HTR-8/SVneo (cell line): Measurements from ENCODE around the gene KIF16B.
A peak's percentile ranks its signal among the peaks of the same experiment; 100 is the strongest.

Experiments used
- DNase-seq: peaks from one replicate; pipeline ENCODE4 v3.0.0; 2011; ENCODE audit warnings: low spot score, mixed read lengths; ENCODE audit not compliant: insufficient read length
- FAIRE-seq: peaks from 2 replicates; lab custom pipeline; 2011; peaks lifted over from hg19 to GRCh38; lab: Jason Lieb, UNC

The KIF16B gene

GRCh38 chr20:16485401-16485800, 87.8 kb downstream of the KIF16B start:
- DNase-seq = no peak
- no peak for FAIRE-seq

GRCh38 chr20:16483024-16483423, 90.2 kb downstream of the KIF16B start:
- no peak for FAIRE-seq

GRCh38 chr20:16481977-16482376, 91.3 kb downstream of the KIF16B start:
- DNase-seq (no peak), FAIRE-seq (no peak)

More at GRCh38 chr20:16483024-16483423, 90.2 kb downstream of the KIF16B start:
- DNase-seq = no peak

GRCh38 chr20:16479666-16480065, 93.6 kb downstream of the KIF16B start:
- DNase-seq (no peak), FAIRE-seq (no peak)

GRCh38 chr20:16477632-16478031, 95.6 kb downstream of the KIF16B start:
- no peak for FAIRE-seq
- DNase-seq = no peak

DNA sequence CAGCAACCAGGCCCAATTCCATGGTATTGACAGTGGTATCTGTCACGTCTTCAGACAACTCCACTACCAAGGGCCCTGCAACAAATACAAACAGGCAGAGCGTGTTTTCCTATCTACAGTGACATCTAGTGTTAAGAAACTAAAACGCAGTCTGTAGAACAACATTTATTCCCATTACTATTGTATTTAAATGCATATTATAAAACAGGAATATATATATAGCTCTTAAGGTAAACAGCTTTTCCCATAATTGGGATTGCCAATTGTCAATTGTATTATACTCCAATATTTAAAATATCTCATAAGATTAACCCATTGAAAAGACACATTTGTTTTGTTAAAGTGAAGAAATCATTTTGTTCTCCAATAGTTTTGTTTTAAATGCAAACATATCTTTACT, 97.2 kb downstream of the KIF16B start:
- FAIRE-seq (no peak), DNase-seq (peak; percentile 25)

- DNase-seq (no peak), FAIRE-seq (no peak)
Observed at GRCh38 chr20:16475225-16475624, 98.0 kb downstream of the KIF16B start.

DNA sequence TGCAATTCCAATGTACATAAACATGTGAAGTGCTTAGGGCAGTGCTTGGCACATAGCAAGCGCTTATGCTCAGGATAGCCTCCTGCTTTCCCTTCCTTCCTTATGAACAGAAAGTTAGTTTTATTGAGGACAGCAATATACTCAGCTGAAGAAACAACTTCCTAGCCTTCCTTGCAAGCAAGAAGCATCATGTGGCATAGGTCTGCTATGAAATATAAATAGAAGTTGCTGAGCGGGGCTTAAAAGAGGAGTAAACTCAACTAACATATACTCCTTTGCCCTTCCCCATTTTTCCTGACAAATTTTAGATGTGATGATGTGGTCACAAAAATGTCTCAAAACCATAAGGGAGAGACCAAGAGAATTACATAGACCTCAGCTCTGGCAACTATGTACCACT, 98.9 kb downstream of the KIF16B start:
- no peak for DNase-seq

DNA sequence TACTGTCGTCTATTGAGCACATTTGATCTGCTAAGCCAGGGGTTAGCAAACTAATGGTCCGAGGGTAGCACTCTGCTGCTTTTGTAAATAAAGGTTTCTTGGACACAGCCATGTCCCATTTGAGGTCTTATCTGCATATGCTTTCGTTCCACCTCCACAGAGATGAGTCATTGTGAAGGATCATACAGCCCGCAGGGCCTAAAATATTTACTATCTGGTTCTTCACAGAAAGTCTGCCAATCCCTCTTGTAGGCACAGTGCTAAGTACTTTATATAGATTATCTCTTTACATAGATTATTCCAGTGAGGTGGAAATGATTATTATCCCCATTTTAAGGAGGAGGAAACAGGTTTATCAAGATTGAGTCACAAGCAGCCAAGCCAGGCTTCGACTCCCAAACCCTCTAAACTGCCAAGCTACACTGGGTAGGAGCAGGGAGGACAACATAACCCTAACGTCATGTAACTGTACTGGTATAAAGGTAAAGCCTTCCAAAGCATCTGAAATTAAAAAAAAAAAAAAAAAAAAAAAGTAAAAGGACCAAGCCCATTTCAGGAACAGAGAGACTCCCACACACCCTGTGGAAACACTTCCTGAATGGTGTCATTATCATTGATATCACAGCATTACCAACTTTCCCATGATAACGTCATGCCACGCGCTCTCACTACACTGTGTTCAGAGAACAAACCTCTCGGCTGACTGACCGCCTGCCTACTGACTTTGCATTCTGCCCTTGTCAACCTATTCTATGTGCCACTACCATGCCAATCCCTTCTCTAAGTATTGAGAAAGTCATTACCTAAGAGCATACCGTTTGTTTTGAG, 101.0 kb downstream of the KIF16B start:
- DNase-seq (no peak), FAIRE-seq (no peak)

More for the DNA sequence above, 98.9 kb downstream of the KIF16B start:
- no peak for FAIRE-seq

DNA sequence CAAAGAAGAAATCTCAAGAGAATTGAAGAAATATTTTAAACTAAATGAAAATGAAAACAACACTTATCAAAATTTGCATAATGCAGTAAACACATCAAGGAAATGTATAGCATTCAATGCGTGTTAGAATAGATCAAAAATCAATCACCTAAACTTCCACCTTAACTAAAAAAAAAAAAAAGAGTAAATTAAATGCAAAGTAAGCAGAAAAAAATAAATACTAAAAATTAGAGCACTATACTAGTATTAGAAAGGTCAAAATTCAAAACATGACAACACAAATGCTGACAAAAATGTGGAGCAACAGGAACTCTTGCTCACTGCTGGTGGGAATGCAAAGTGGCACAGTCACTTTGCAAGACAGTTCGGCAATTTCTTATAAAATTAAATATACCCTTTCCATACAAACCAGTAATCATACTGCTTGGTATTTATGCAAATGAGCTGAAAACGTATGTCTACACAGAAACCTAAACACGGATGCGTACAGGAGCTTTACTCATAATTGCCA, 103.8 kb downstream of the KIF16B start:
- no peak for FAIRE-seq
- DNase-seq = no peak

GRCh38 chr20:16462711-16463110, 110.5 kb downstream of the KIF16B start:
- FAIRE-seq = no peak
- no peak for DNase-seq

- FAIRE-seq (no peak), DNase-seq (peak; percentile 5)
Observed at GRCh38 chr20:16459019-16459700, 114.1 kb downstream of the KIF16B start.

GRCh38 chr20:16457514-16457913, 115.7 kb downstream of the KIF16B start:
- no peak for FAIRE-seq
- DNase-seq = no peak

DNA sequence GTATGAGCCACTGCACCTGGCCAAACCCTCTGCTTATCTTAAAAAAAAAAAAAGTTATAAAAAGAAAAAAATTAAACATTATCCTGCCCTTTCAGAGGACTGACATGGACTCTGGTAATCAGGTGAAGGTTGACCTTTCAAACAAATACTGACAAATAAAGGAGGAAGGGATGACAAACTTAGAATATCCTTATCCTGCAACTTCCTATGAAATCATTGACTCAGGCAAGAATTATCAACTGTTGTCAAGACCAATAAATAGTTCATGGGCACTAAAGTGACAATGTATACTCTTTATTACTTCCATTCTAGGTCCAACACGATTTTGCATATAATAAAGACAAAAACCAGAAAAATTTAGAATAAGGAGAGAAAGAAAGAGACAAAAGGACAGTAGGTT, 117.9 kb downstream of the KIF16B start:
- DNase-seq (no peak), FAIRE-seq (no peak)

DNA sequence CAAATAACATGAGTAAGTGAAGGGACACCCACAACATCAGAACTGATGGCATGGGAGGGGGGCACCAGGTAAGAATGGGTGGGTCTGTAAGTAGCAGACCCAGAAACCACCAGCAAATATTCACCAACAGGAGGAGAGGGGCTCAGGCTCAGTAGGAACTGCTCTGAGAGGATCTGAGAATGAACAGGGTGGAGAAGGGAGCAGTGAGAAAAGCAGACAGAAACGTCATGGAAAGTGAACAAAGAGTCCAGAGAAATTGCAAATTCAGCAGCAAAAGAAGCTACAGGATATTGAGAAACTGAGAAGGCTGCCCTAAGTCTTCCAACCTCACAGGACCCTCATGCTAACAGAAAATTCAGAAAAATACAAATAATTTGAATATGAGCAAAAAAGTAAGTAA, 121.3 kb downstream of the KIF16B start:
- FAIRE-seq (no peak), DNase-seq (no peak)

GRCh38 chr20:16451001-16451400, 122.2 kb downstream of the KIF16B start:
- FAIRE-seq = no peak
- no peak for DNase-seq

DNA sequence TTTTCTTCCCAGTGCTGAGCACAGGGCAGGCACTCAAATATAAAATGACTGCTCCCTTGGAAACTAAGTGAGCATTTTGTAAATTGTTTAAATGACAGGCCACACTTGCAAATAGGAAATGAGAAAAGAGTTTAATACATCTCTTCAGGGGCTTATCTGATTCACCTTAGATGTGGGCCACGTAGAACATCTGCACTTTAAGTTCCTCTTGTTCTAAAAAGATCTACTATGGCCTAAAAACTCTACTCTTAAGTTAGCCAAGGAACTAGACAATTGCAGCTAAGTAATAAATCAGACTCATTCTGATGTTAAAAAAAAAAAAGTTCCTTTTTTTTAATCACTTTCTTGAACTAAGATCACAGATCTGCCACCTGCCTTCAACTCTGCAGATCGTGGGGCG, 126.3 kb downstream of the KIF16B start:
- no peak for DNase-seq
- no peak for FAIRE-seq

- no peak for FAIRE-seq
- DNase-seq = no peak
Observed at GRCh38 chr20:16446246-16446645, 127.0 kb downstream of the KIF16B start.

GRCh38 chr20:16445482-16445881, 127.8 kb downstream of the KIF16B start:
- FAIRE-seq (no peak), DNase-seq (no peak)

DNA sequence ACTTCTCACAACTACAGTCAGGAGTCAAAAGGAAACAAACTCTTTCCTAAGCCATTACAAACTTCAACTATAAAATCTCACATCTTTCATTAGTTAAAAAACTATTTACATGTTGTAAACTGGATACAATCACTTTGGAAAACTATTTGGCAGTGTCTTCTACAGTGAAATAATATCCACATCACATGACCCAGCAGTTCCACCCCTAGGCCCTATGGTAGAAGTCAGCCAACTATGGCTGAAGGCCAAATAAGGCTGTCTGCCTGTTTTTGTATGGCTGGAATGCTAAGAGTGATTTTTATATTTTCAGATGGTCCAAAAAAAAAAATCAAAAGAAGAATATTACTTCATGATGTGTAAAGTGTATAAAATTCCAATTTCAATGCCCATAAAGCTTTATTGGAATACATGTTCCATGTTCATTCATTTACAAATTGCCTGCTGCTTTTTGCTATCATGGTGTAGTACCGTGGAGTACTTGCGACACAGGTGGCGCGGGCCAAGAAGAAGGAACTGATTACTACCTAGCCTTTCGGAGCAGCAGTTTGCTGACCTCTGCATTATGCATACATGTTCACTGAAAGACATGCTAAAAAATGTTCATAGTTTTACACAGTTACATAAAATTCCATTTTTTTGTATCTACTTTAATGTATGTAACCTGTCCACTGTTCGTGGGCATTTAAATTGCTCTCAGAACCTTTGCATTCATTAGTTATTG, 129.0 kb downstream of the KIF16B start:
- FAIRE-seq = no peak

More for the DNA sequence above, 129.0 kb downstream of the KIF16B start:
- DNase-seq = no peak
